Ectodermal cell (in vitro differentiated cells): ENCODE results near the gene STX7.

Source experiments
- H3K27ac ChIP-seq: 2 replicates; pipeline ENCODE4 v1.7.0; 2013; ENCODE audit warnings: mild to moderate bottlenecking, low read depth, low read length; ENCODE audit not compliant: insufficient read depth, poor library complexity, severe bottlenecking
- H3K27me3 ChIP-seq: 2 replicates; pipeline ENCODE4 v1.7.0; 2013; ENCODE audit warnings: mild to moderate bottlenecking, low read length; ENCODE audit not compliant: insufficient read depth, control insufficient read depth, poor library complexity, severe bottlenecking
- H3K36me3 ChIP-seq: one replicate; pipeline ENCODE4 v1.7.0; 2013; ENCODE audit warnings: low read length; ENCODE audit not compliant: control insufficient read depth, insufficient read depth
- H3K4me1 ChIP-seq: one replicate; pipeline ENCODE4 v1.7.0; 2013; ENCODE audit warnings: low read length; ENCODE audit not compliant: control insufficient read depth, insufficient read depth
- H3K4me3 ChIP-seq: 2 replicates; pipeline ENCODE4 v1.7.0; 2013; ENCODE audit warnings: low read depth, low read length, control low read depth; ENCODE audit not compliant: insufficient read depth
- H3K9me3 ChIP-seq: 2 replicates; pipeline ENCODE4 v1.7.0; 2013; ENCODE audit warnings: mild to moderate bottlenecking, low read length, moderate library complexity; ENCODE audit not compliant: control insufficient read depth
- WGBS, 2 experiments: methylation state at CpG; one replicate each; pipeline ENCODE4 v1.1.7; 2013; ENCODE audit warnings: missing lambda C conversion rate in 2 of 2; 5-methylcytosine and 5-hydroxymethylcytosine counted together

Gene STX7

GRCh38 chr6:132418235-132418965 is 94.5 kb downstream of the STX7 start:
- WGBS, 2 experiments: 91 to 94% methylated on average over 5 of the region's 6 CpGs
- H3K4me1 ChIP-seq: no peaks in the 10 kb centered on the region

GRCh38 chr6:132414761-132415160 is 98.2 kb downstream of the STX7 start:
- H3K27me3 ChIP-seq: no peaks in the 10 kb centered on the region
- no peaks in the 10 kb centered on the region for H3K9me3 ChIP-seq
- no peaks in the 10 kb centered on the region for H3K36me3 ChIP-seq
- WGBS, 2 experiments: 83 to 84% methylated on average over 4 of the region's 5 CpGs
- H3K27ac ChIP-seq: no peak overlapping the region
- no peak overlapping the region for H3K4me3 ChIP-seq
- no peaks in the 10 kb centered on the region for H3K4me1 ChIP-seq

More at GRCh38 chr6:132418235-132418965, 94.5 kb downstream of the STX7 start:
- Histone ChIP-seq H3K9me3 (no peaks in the 10 kb centered on the region), H3K4me3 (no peak overlapping the region), H3K27ac (no peak overlapping the region), H3K27me3 (no peaks in the 10 kb centered on the region), H3K36me3 (no peaks in the 10 kb centered on the region)

GRCh38 chr6:132414322-132414721 is 98.6 kb downstream of the STX7 start:
- Histone ChIP-seq H3K36me3 (no peaks in the 10 kb centered on the region), H3K9me3 (no peaks in the 10 kb centered on the region), H3K27ac (no peak overlapping the region), H3K27me3 (no peaks in the 10 kb centered on the region), H3K4me1 (no peaks in the 10 kb centered on the region), H3K4me3 (no peak overlapping the region)
- 91 to 92% methylated on average over 5 of the region's 6 CpGs for WGBS, 2 experiments

DNA sequence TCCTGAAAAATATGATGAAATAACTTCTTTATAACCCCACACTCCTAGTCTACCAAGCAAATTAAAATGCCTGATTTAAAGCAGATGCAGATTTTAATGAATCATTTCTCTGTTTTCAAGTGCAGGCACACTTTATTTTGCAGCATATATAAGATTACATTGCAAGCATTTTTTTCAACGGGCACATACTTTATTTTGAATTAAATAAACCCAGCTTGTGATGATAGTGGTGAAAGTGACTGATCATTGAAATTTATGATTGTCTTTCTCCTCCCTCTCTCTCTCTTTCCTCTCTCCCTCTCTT is 99.5 kb downstream of the STX7 start:
- Histone ChIP-seq H3K4me1 (no peaks in the 10 kb centered on the region), H3K4me3 (no peak overlapping the region), H3K27ac (no peak overlapping the region), H3K36me3 (no peaks in the 10 kb centered on the region), H3K27me3 (no peaks in the 10 kb centered on the region), H3K9me3 (no peaks in the 10 kb centered on the region)
- WGBS, 2 experiments: no CpG with 5 or more reads among the region's 1 CpG

- H3K36me3 ChIP-seq: no peaks in the 10 kb centered on the region
- H3K27me3 ChIP-seq: no peaks in the 10 kb centered on the region
- H3K9me3 ChIP-seq: no peaks in the 10 kb centered on the region
- no peak overlapping the region for H3K27ac ChIP-seq
- 90 to 93% methylated on average over 4 to 5 of the region's 5 CpGs for WGBS, 2 experiments
- no peak overlapping the region for H3K4me3 ChIP-seq
- no peaks in the 10 kb centered on the region for H3K4me1 ChIP-seq
These were observed 100.0 kb downstream of the STX7 start for GRCh38 chr6:132412656-132413498.

GRCh38 chr6:132411296-132411695 is 101.6 kb downstream of the STX7 start:
- Histone ChIP-seq H3K36me3 (no peaks in the 10 kb centered on the region), H3K9me3 (no peaks in the 10 kb centered on the region), H3K4me1 (no peaks in the 10 kb centered on the region), H3K4me3 (no peak overlapping the region), H3K27me3 (no peaks in the 10 kb centered on the region), H3K27ac (no peak overlapping the region)
- 91 to 96% methylated on average over 4 of the region's 4 CpGs for WGBS, 2 experiments

- Histone ChIP-seq H3K4me1 (no peaks in the 10 kb centered on the region), H3K9me3 (no peaks in the 10 kb centered on the region), H3K4me3 (no peak overlapping the region), H3K36me3 (no peaks in the 10 kb centered on the region), H3K27me3 (no peaks in the 10 kb centered on the region), H3K27ac (no peak overlapping the region)
- WGBS, 2 experiments: 90 to 95% methylated on average over 2 to 3 of the region's 3 CpGs
These were observed 102.1 kb downstream of the STX7 start for GRCh38 chr6:132410830-132411229.

- peaks cover 33% of the 10 kb centered on the region for H3K27me3 ChIP-seq
- H3K9me3 ChIP-seq: no peaks in the 10 kb centered on the region
- WGBS, 2 experiments: 90% methylated on average over 1 of the region's 2 CpGs; no CpG with 5 or more reads in 1 of the 2 experiments
- no peaks in the 10 kb centered on the region for H3K36me3 ChIP-seq
- peaks cover 3% of the 10 kb centered on the region for H3K4me1 ChIP-seq
- no peak overlapping the region for H3K4me3 ChIP-seq
- H3K27ac ChIP-seq: no peak overlapping the region
These were observed 107.6 kb downstream of the STX7 start for GRCh38 chr6:132405143-132405915.

DNA sequence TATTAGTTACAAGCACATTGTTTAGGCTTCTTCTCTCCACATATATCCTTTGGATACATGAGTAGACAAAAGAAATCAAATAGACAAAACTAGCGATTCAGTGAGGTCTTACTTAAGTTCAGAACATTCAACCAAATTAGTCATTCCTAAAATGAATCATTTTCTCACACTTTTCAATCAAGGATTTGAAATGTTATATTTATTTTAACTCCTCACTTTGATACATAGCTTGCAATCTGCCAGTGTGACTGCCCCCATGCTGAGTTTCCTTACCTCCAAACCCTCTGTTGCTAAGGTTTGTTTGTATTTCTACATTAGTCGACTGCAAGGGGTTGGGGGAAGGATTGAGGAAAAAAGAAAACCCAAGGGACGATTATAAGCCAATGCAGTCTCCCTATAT is 108.2 kb downstream of the STX7 start:
- Histone ChIP-seq H3K4me3 (no peak overlapping the region), H3K27me3 (peaks cover 39% of the 10 kb centered on the region)
- WGBS, 2 experiments: 50 to 66% methylated on average over 2 to 3 of the region's 3 CpGs

DNA sequence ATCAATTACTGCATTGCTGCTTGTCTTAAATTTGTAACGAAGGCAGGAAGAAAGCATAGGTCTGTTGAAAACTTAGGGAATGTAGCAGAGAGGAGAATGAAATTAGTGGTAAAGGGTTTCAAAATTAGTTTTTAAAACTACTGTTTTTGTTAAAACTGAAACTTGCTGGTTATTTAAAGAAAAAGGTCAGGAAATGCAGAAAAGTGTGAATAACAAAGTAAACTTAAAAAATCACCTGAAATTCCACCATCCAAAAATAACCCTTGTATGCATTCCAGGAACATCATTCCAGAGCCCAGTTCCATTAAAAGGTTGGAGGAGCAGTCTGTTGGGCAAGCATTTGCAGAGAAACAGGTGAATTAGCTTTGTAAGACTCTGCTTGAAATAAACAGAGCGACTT is 108.6 kb downstream of the STX7 start:
- Histone ChIP-seq H3K4me1 (peaks cover 3% of the 10 kb centered on the region), H3K4me3 (no peak overlapping the region), H3K27me3 (peaks cover 43% of the 10 kb centered on the region), H3K9me3 (no peaks in the 10 kb centered on the region), H3K36me3 (no peaks in the 10 kb centered on the region), H3K27ac (no peak overlapping the region)
- WGBS, 2 experiments: 81 to 88% methylated on average over 2 of the region's 2 CpGs

More for the DNA sequence above, 108.2 kb downstream of the STX7 start:
- no peaks in the 10 kb centered on the region for H3K9me3 ChIP-seq
- no peaks in the 10 kb centered on the region for H3K36me3 ChIP-seq
- no peak overlapping the region for H3K27ac ChIP-seq
- peaks cover 3% of the 10 kb centered on the region for H3K4me1 ChIP-seq
